Neuronal stem cell (in vitro differentiated cells): ENCODE measurements around the gene TEX12.

Experiments used
- DNase-seq: peaks from one replicate; pipeline ENCODE4 v3.0.0-alpha.2; 2013; ENCODE audit warnings: low spot score
- H2AFZ ChIP-seq: one replicate; pipeline ENCODE4 v1.6.1; 2013; ENCODE audit warnings: mild to moderate bottlenecking, low read length, inconsistent platforms
- H2AK5ac ChIP-seq: 2 replicates; pipeline ENCODE4 v1.6.1; 2013; ENCODE audit warnings: low read depth, mild to moderate bottlenecking, inconsistent platforms, low read length, moderate library complexity, mixed read lengths
- H2BK120ac ChIP-seq: 2 replicates; pipeline ENCODE4 v1.6.1; 2013; ENCODE audit warnings: low read depth, mild to moderate bottlenecking, inconsistent platforms, low read length, moderate library complexity, mixed read lengths
- H2BK12ac ChIP-seq: one replicate; pipeline ENCODE4 v1.6.1; 2013; ENCODE audit warnings: low read length, inconsistent platforms
- H2BK15ac ChIP-seq: 2 replicates; pipeline ENCODE4 v1.6.1; 2013; ENCODE audit warnings: mild to moderate bottlenecking, low read length, inconsistent platforms, mixed read lengths
- H2BK5ac ChIP-seq: one replicate; pipeline ENCODE4 v1.6.1; 2013; ENCODE audit warnings: inconsistent platforms, mild to moderate bottlenecking, low read length, moderate library complexity
- H3K14ac ChIP-seq: one replicate; pipeline ENCODE4 v1.6.1; 2013; ENCODE audit warnings: low read length, inconsistent platforms
- H3K18ac ChIP-seq: 2 replicates; pipeline ENCODE4 v1.6.1; 2013; ENCODE audit warnings: low read length, inconsistent platforms
- H3K23ac ChIP-seq: 2 replicates; pipeline ENCODE4 v1.6.1; 2013; ENCODE audit warnings: low read depth, mild to moderate bottlenecking, mixed read lengths, low read length, inconsistent platforms; ENCODE audit not compliant: poor library complexity
- H3K27ac ChIP-seq: replicated peaks from 3 replicates; pipeline ENCODE4 v1.5.1; 2013; ENCODE audit warnings: low read length, inconsistent platforms
- H3K27me3 ChIP-seq, 3 experiments: 2 replicates each; pipeline ENCODE4 v1.6.1; 2013; ENCODE audit warnings: low read length in 3 of 3, mild to moderate bottlenecking in 2 of 3, inconsistent platforms in 1 of 3, low read depth in 1 of 3, mixed read lengths in 1 of 3, moderate library complexity in 1 of 3; ENCODE audit not compliant: control insufficient read depth in 3 of 3, insufficient read depth in 3 of 3
- H3K36me3 ChIP-seq, 2 donors: replicated peaks in 1 of 2; 2 replicates each; pipeline ENCODE4 v1.6.1; 2013; ENCODE audit warnings: low read length in 2 of 2; ENCODE audit not compliant: control insufficient read depth in 2 of 2, insufficient read depth in 2 of 2
- H3K4ac ChIP-seq: 2 replicates; pipeline ENCODE4 v1.6.1; 2013; ENCODE audit warnings: inconsistent platforms, mild to moderate bottlenecking, low read length, moderate library complexity
- H3K4me1 ChIP-seq, 2 donors: 1 replicate in 1 of 2; 2 replicates in 1 of 2; pipeline ENCODE4 v1.6.1; 2013; ENCODE audit warnings: low read length in 2 of 2, low read depth in 1 of 2; ENCODE audit not compliant: control insufficient read depth in 2 of 2, insufficient read depth in 1 of 2
- H3K4me2 ChIP-seq: one replicate; pipeline ENCODE4 v1.6.1; 2013; ENCODE audit warnings: mild to moderate bottlenecking, low read length, inconsistent platforms; ENCODE audit not compliant: insufficient read depth, poor library complexity, severe bottlenecking
- H3K4me3 ChIP-seq, 2 donors: 2 replicates each; pipeline ENCODE4 v1.5.1; 2013; ENCODE audit warnings: low read length in 2 of 2, mild to moderate bottlenecking in 2 of 2, inconsistent platforms in 1 of 2, moderate library complexity in 1 of 2
- H3K79me1 ChIP-seq: one replicate; pipeline ENCODE4 v1.6.1; 2013; ENCODE audit warnings: low read depth, mild to moderate bottlenecking, inconsistent platforms, low read length, moderate library complexity
- H3K9ac ChIP-seq: one replicate; pipeline ENCODE4 v1.6.1; 2013; ENCODE audit warnings: mild to moderate bottlenecking, low read depth, low read length, inconsistent platforms; ENCODE audit not compliant: poor library complexity
- H3K9me3 ChIP-seq, 2 donors: replicated peaks in 1 of 2; 2 replicates each; pipeline versions ENCODE3 to v1.6.1; 2013; ENCODE audit warnings: low read length in 2 of 2, mild to moderate bottlenecking in 2 of 2, inconsistent platforms in 1 of 2, low read depth in 1 of 2, mixed read lengths in 1 of 2, moderate library complexity in 1 of 2; ENCODE audit not compliant: control insufficient read depth in 2 of 2, insufficient read depth in 1 of 2
- H4K8ac ChIP-seq: one replicate; pipeline ENCODE4 v1.6.1; 2013; ENCODE audit warnings: low read depth, mild to moderate bottlenecking, inconsistent platforms, low read length, moderate library complexity
- H4K91ac ChIP-seq: one replicate; pipeline ENCODE4 v1.6.1; 2013; ENCODE audit warnings: low read length, low read depth, mild to moderate bottlenecking, inconsistent platforms; ENCODE audit not compliant: poor library complexity
- WGBS, 2 donors: extraction: QIAGEN DNeasy Blood & Tissue Kit; methylation state at CpG; one replicate each; pipeline ENCODE4 v1.1.7; 2013; ENCODE audit warnings: missing lambda C conversion rate in 2 of 2, mixed read lengths in 1 of 2; ENCODE audit not compliant: insufficient read length in 2 of 2, insufficient replicate concordance in 1 of 2; ENCODE audit errors: extremely low coverage in 2 of 2; 5-methylcytosine and 5-hydroxymethylcytosine counted together

TEX12 gene

DNA sequence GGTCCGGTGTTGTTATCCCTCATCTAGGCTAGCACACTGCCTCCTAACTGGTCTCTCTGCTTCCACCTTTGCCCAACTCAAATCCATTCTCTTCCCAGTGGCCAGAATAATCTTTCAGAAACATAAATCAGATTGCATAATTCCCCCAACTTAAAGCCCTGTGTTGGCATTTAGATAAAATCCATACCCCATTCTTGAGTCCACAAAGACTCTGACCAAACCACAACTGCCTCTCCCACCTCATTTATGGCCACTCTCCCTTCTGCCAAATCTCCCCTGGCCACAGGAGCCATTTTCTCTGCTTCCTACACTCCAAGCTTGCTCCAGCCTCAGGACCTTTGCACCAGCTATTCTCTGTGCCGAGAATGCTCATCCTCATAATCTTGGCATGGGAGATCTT, 40.1 kb upstream of the TEX12 start:
- DNase-seq, result no peak
- H2BK120ac ChIP-seq, result no peak overlapping the region
- no peaks in the 10 kb centered on the region for H3K9me3 ChIP-seq
- H3K4me1 ChIP-seq, result no peaks in the 10 kb centered on the region
- H3K14ac ChIP-seq, result no peak overlapping the region
- H2BK12ac ChIP-seq, result no peak overlapping the region
- H3K9ac ChIP-seq, result no peak overlapping the region
- no peak overlapping the region for H3K27ac ChIP-seq
- H2BK5ac ChIP-seq, result no peak overlapping the region
- no peak overlapping the region for H2BK15ac ChIP-seq
- WGBS, 2 donors, result no CpG with 5 or more reads among the region's 2 CpGs
- H2AK5ac ChIP-seq, result no peak overlapping the region
- no peak overlapping the region for H4K91ac ChIP-seq
- no peak overlapping the region for H3K4me2 ChIP-seq
- H3K18ac ChIP-seq, result no peak overlapping the region
- H3K4me3 ChIP-seq, result no peak overlapping the region
- H4K8ac ChIP-seq, result no peak overlapping the region
- H3K23ac ChIP-seq, result no peak overlapping the region
- no peak overlapping the region for H2AFZ ChIP-seq
- H3K4ac ChIP-seq, result no peak overlapping the region
- no peaks in the 10 kb centered on the region for H3K27me3 ChIP-seq
- no peaks in the 10 kb centered on the region for H3K36me3 ChIP-seq
- H3K79me1 ChIP-seq, result no peaks in the 10 kb centered on the region

DNA sequence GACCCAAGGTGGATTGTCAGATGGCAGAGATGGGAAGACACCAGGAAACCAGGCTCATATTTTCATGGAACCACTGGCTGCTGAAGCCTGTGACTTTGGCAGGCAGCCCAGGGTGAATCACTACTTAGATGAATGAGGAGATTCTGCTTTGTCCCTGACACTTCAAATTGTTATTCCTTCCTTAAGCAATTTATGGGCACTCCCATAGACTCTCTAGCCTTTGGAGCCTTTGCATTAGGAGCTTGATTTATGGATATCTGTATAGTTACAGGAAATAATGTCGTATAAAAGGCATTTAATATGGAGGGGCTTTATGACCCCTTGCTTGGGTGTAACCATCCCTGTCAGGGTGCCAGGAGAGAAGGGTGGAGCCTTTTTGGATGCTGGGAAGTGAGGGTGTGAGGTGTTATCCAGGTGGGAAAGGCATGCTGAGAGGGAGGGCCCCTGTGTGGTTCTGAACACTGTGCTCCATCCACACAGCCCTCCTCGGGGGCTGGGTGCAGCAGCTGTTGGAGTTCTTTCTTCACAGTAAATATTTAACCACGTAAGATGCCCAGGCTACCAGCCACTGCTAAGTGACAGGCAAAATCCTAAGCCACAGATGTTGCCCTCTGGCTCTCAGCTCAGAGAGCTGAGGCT, 38.6 kb upstream of the TEX12 start:
- Histone ChIP-seq H3K18ac (no peak overlapping the region), H3K23ac (no peak overlapping the region), H3K9me3 (no peaks in the 10 kb centered on the region), H3K4me1 (no peaks in the 10 kb centered on the region), H2AFZ (no peak overlapping the region), H2BK120ac (no peak overlapping the region), H2BK12ac (no peak overlapping the region), H3K27me3 (no peaks in the 10 kb centered on the region), H2BK5ac (no peak overlapping the region), H3K4me2 (no peak overlapping the region), H3K4ac (no peak overlapping the region), H2BK15ac (no peak overlapping the region), H4K91ac (no peak overlapping the region), H3K9ac (no peak overlapping the region), H3K36me3 (no peaks in the 10 kb centered on the region), H2AK5ac (no peak overlapping the region), H3K27ac (no peak overlapping the region), H3K14ac (no peak overlapping the region), H3K4me3 (no peak overlapping the region), H4K8ac (no peak overlapping the region), H3K79me1 (no peaks in the 10 kb centered on the region)
- WGBS, 2 donors, result no CpG with 5 or more reads among the region's 3 CpGs
- no peak for DNase-seq

DNA sequence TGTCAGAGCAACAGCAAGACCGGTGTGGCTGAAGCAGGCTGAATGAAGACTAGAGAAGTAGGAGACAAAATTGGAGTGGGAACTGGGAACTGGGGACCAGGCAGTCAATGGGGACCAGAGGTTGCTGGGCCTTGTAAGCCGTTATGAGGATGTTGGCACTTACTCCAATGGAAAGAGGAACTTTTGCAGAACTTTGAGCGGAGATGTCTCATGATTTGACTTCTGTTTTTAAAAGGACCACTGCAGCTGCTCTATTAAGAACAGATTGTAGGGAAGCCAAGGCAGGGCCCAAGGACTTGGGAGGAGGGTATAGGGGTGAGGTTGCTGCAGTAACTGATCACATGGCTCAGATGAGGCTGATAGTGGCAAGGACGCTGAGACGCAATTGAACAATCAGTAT, 37.5 kb upstream of the TEX12 start:
- no peak overlapping the region for H2AK5ac ChIP-seq
- no peak overlapping the region for H2BK5ac ChIP-seq
- no peak overlapping the region for H4K91ac ChIP-seq
- H3K14ac ChIP-seq, result no peak overlapping the region
- no peak overlapping the region for H3K18ac ChIP-seq
- no peaks in the 10 kb centered on the region for H3K27me3 ChIP-seq
- no peaks in the 10 kb centered on the region for H3K79me1 ChIP-seq
- H2BK12ac ChIP-seq, result no peak overlapping the region
- H2BK120ac ChIP-seq, result no peak overlapping the region
- H3K4me1 ChIP-seq, result no peaks in the 10 kb centered on the region
- no peak overlapping the region for H3K4me3 ChIP-seq
- H3K4me2 ChIP-seq, result no peak overlapping the region
- H3K4ac ChIP-seq, result no peak overlapping the region
- H3K27ac ChIP-seq, result no peak overlapping the region
- H4K8ac ChIP-seq, result no peak overlapping the region
- no peaks in the 10 kb centered on the region for H3K9me3 ChIP-seq
- no peak overlapping the region for H3K9ac ChIP-seq
- no peak overlapping the region for H2AFZ ChIP-seq
- no peak for DNase-seq
- H2BK15ac ChIP-seq, result no peak overlapping the region
- H3K23ac ChIP-seq, result no peak overlapping the region
- WGBS, 2 donors, result no CpG with 5 or more reads among the region's 5 CpGs
- H3K36me3 ChIP-seq, result no peaks in the 10 kb centered on the region

DNA sequence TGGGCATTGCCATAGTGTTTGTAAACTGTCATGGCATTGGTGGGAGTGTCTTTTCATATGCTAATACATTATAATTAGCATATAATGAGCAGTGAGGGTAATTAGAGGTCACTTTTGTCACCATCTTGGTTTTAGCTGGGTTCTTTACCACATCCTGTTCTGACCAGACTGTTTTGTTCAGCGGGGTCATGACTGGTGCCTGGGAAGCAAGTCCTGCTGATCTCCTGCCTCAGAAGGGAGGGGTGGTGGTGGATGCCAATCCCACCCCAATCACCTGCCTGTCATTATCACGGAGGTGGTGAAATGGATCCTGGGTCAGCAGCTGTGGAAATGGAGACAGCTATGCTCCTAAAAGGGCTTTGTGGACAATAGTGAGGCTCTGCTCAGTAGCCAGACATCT, 34.4 kb upstream of the TEX12 start:
- Histone ChIP-seq H2BK5ac (no peak overlapping the region), H3K4me1 (no peaks in the 10 kb centered on the region), H3K9me3 (no peaks in the 10 kb centered on the region), H3K27ac (no peak overlapping the region), H3K4ac (no peak overlapping the region), H3K27me3 (no peaks in the 10 kb centered on the region), H2BK15ac (no peak overlapping the region), H3K36me3 (no peaks in the 10 kb centered on the region), H3K14ac (no peak overlapping the region), H4K91ac (no peak overlapping the region), H2AFZ (no peak overlapping the region), H4K8ac (no peak overlapping the region), H2AK5ac (no peak overlapping the region), H3K23ac (no peak overlapping the region), H2BK12ac (no peak overlapping the region), H3K4me2 (no peak overlapping the region), H3K9ac (no peak overlapping the region), H3K79me1 (no peaks in the 10 kb centered on the region), H3K18ac (no peak overlapping the region), H2BK120ac (no peak overlapping the region), H3K4me3 (peak overlapping the region in 1 of 2 donors; percentile 58)
- no CpG with 5 or more reads among the region's 2 CpGs for WGBS, 2 donors
- DNase-seq, result no peak
